ENCODE measurements around the gene PDE4A.
"Not testable (repeated sequence)": the region's sequence is repeated elsewhere in the genome, so short reads cannot be mapped to it uniquely, and the experiment has no call there.

PDE4A gene

GRCh38 chr19:10430505-10431253, 10.3 kb downstream of the PDE4A start:
- no peak for DNase-seq

- no peak for DNase-seq
Observed at GRCh38 chr19:10431254-10431942, 11.1 kb downstream of the PDE4A start.

GRCh38 chr19:10431943-10432735, 11.8 kb downstream of the PDE4A start:
- no peak for DNase-seq

GRCh38 chr19:10432736-10433130, 12.4 kb downstream of the PDE4A start:
- no peak for DNase-seq

- no peak for DNase-seq
Observed at GRCh38 chr19:10433131-10433536, 12.8 kb downstream of the PDE4A start.

- no peak for DNase-seq
Observed at GRCh38 chr19:10439588-10439987, 19.2 kb downstream of the PDE4A start.

- DNase-seq: no peak
Observed at GRCh38 chr19:10442698-10443097, 22.4 kb downstream of the PDE4A start.

GRCh38 chr19:10449037-10449436, 28.7 kb downstream of the PDE4A start:
- no peak for DNase-seq

- no peak for DNase-seq
Observed at GRCh38 chr19:10450191-10450852, 30.0 kb downstream of the PDE4A start.

GRCh38 chr19:10450853-10451609, 30.7 kb downstream of the PDE4A start:
- DNase-seq: no peak

GRCh38 chr19:10452726-10453618, 32.6 kb downstream of the PDE4A start:
- no peak for DNase-seq

- DNase-seq: no peak
Observed at GRCh38 chr19:10453852-10454251, 33.5 kb downstream of the PDE4A start.

GRCh38 chr19:10454267-10454666, 33.9 kb downstream of the PDE4A start:
- no peak for DNase-seq

- DNase-seq: not testable (repeated sequence)
Observed at GRCh38 chr19:10458733-10459132, 38.4 kb downstream of the PDE4A start.

- DNase-seq: no peak
Observed at GRCh38 chr19:10460714-10461046, 40.3 kb downstream of the PDE4A start.

GRCh38 chr19:10461047-10461949, 41.0 kb downstream of the PDE4A start:
- DNase-seq: no peak

GRCh38 chr19:10462042-10462441, 41.7 kb downstream of the PDE4A start:
- not testable (repeated sequence) for DNase-seq

- no peak for DNase-seq
Observed at GRCh38 chr19:10462557-10462956, 42.2 kb downstream of the PDE4A start.

GRCh38 chr19:10464456-10464855, 44.1 kb downstream of the PDE4A start:
- DNase-seq: no peak

- DNase-seq: no peak
Observed at GRCh38 chr19:10467104-10467706, 46.9 kb downstream of the PDE4A start.
